Renal cortex interstitium (tissue), 11 donors: Measurements from ENCODE around the gene RGS6. TPM values are rescaled to one million over a fixed set of nuclear protein-coding genes. Genes with fewer than 3 reads are reported as not detected.

Experiments used
- DNase-seq, 11 donors: peaks; one replicate each; pipeline ENCODE4 v3.0.0-alpha.2; 2013; ENCODE audit warnings: low read depth in 9 of 11, low spot score in 4 of 11; ENCODE audit errors: extremely low read depth in 1 of 11
- polyA plus RNA-seq, 3 donors: library from polyadenylated mRNA; unstranded; fragments of 120-200 nt; gene quantifications; one replicate each; pipeline ENCODE4 v1.2.1, GENCODE V29; 2013; ENCODE audit not compliant: insufficient read length in 3 of 3

RGS6 gene
- polyA plus RNA-seq, 3 donors, result 1.4 to 1.7 (median 1.4) TPM

DNA sequence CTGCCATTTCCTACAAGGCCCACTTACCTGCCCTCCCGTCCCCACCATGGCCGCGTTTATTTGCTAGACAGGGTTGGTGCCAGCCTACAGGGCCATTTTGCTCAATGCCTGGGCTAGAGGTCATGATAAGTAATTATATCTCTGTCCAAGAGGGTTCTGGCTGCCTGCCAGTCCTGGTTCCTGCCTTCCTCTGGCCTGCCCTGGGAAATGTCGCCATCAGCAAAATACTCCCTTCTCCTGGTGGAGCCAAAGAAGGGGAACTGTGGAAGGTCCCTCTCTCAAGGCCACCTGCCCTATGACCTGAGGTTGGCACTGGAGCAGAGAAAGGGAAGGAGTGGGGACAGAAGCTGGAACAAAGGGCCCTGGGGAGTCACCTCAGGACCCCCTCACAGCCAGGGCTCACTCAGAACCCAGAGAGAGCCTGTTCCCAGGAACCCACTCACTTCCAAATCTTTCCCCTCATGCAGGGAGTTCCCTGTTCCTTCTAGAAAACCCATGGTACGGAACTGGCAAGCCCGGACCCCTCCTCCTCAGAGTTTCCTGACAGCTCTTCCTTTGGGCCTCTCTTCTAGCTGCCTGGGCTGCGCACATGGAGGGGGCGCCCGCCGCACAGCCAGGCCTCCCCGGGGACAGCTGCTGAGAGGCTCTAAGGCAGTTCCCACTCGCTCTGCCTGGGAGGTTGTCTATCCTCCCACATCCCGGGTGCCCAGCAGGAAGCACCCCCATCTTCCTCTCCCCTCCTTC is 681.2 kb downstream of the RGS6 start:
- no peak for DNase-seq

DNA sequence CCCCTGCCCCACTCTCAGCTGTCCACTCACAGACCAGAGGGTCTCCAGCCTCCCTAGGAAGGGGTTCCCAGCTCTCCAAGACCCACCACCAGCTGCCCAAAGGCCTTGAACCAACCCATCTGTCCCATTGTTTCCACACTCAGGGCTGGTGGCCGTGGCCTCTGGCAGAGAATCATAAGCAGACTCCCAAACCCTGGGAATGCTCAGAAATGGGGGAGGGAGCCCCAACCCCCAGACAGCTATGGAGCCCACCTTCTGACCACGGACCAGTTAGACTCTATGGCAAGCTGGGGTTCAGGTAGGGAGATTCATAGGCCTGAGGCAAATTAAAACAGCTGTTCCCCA is 681.7 kb downstream of the RGS6 start:
- DNase-seq, result no peak

DNA sequence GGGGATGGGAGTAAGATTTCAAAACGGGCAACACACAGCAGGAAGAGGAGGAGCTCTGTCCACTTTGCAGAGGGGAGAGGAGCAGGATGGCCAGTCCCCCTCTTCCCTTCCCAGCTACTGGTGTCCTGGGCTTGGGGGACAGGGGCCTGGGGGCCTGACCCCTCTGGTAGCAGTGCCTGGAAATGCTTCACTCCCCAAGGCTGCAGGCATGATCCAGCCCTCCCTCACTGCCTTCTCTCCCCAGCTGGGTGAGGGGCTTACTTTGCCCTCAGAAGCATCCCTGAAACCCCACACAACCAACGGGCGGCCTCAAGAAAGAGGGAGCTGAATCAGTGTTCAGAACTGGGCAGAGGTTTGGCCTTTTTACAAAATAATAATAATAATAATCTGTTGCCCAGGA is 682.1 kb downstream of the RGS6 start:
- no peak for DNase-seq

DNA sequence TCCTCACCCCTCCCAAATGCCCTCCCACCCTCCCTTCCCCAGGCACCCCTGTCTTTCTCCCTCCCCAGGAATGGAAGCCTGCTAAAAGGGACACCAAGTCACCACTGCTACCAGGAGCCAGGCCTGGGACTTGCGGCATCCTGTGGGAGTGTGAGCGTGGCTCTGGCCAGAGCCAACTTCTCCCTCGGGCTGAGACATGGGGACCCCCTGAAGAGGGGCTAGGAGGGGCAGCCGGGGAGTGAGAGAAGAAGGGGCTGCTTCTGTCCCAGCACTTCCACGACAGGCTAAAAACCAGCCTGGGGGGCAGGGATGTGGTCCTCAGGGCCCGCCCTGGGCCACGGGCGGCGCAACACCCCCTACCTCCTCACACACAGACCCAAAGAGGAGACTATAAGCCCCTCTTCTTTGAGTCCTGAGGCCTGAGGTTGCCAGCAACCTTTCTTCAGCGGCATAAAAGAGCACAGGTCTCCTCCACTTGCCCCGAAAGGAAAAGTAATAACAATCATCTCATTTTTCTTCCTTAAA is 682.7 kb downstream of the RGS6 start:
- no peak for DNase-seq

DNA sequence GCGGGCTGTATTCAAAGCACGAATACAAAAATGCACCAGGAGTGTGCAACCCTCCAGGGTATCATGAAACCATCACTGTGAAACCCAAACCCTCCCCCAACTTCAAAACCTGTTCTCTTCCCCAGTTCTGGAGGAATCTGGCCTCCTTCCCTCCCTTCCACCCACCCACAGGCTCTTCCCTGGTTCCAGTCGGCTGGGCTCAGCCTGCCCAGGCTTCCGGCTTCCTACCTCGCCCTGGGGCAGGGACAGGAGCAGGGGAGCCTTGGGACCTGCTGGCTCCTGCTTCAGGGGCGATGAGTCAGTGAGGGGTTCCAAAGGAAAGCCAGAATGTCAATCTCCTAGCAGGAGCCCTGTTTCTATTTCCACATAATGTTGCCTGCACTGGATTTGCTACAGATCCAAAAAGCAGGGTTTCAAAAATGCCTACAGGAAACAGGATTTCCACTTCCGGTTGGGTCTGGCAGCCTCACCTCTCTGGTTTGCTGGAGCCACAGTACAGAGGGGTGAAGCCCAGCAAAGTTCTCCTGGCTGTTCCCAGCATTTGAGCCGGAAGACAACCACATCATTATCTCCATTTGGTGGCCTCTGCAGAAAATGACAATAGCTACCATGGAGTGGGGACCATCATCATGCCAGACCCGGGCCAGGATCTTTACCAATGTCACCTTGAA is 683.4 kb downstream of the RGS6 start:
- peak in 1 of 11 donors; percentile 41 for DNase-seq
